Heart left ventricle (tissue), 16 donors: Measurements from ENCODE around the gene KLF7. TPM values are rescaled to one million over a fixed set of nuclear protein-coding genes. Genes with fewer than 3 reads are reported as not detected.

Experiments used
- ATAC-seq, 4 donors: fragments of 200-7000 bp; cut with Tn5 transposase; one replicate each; pipeline ENCODE4 v1.9.1; 2020 to 2022; ENCODE audit warnings: moderate library complexity in 4 of 4, mild to moderate bottlenecking in 3 of 4, moderate number of reproducible peaks in 1 of 4
- DNase-seq, 5 donors: peaks; one replicate each; pipeline ENCODE4 v3.0.0-alpha.2; 2020
- H3K27ac ChIP-seq, 12 donors: fragments of 200-600 bp; sonication (generic) in 4 of 12; one replicate each; pipeline versions ENCODE4 v1.5.0 to v1.8.0; 2016 to 2022; ENCODE audit warnings: mild to moderate bottlenecking in 2 of 12
- H3K27me3 ChIP-seq, 9 donors: fragments of 200-600 bp; sonication (generic) in 2 of 9; one replicate each; pipeline versions ENCODE4 v1.5.1 to v1.8.0; 2016 to 2022; ENCODE audit warnings: mild to moderate bottlenecking in 3 of 9
- H3K36me3 ChIP-seq, 9 donors: fragments of 200-600 bp; sonication (generic) in 2 of 9; one replicate each; pipeline versions ENCODE4 v1.5.0 to v1.8.0; 2018 to 2022; ENCODE audit warnings: mild to moderate bottlenecking in 2 of 9
- H3K4me1 ChIP-seq, 12 donors: fragments of 200-600 bp; sonication (generic) in 4 of 12; one replicate each; pipeline versions ENCODE4 v1.5.0 to v1.8.0; 2016 to 2022; ENCODE audit warnings: mild to moderate bottlenecking in 3 of 12
- H3K4me3 ChIP-seq, 12 donors: fragments of 200-600 bp; sonication (generic) in 4 of 12; one replicate each; pipeline versions ENCODE4 v1.5.0 to v1.8.0; 2017 to 2022; ENCODE audit warnings: mild to moderate bottlenecking in 9 of 12, moderate library complexity in 4 of 12
- H3K9me3 ChIP-seq, 12 donors: fragments of 200-600 bp; sonication (generic) in 4 of 12; one replicate each; pipeline versions ENCODE4 v1.5.0 to v1.8.0; 2016 to 2022; ENCODE audit warnings: mild to moderate bottlenecking in 1 of 12
- POLR2A ChIP-seq, 2 donors: fragments of 450-650 bp; IDR thresholded peaks; one replicate each; pipeline ENCODE4 v1.6.1; 2017; ENCODE audit warnings: antibody characterized with exemption in 2 of 2, mild to moderate bottlenecking in 2 of 2, moderate library complexity in 2 of 2
- WGBS, 4 donors: extraction: QIAGEN DNeasy Blood & Tissue Kit in 2 of 4; methylation state at CpG; one replicate each; pipeline versions ENCODE4 v1.1.5 to v1.1.7; 2013 to 2018; 5-methylcytosine and 5-hydroxymethylcytosine counted together
- intact Hi-C, 10 donors: fragments of 100-400 bp; cut with DNase I; formaldehyde crosslinking; loops; one replicate each; pipeline versions ENCODE4 v1.11.1 to v1.14.2; 2022
- polyA plus RNA-seq, 2 donors: library from polyadenylated mRNA; stranded (reverse); fragments of 200-250 nt; gene quantifications; one replicate each; pipeline ENCODE4 v1.2.3, GENCODE V29; 2013
- total RNA-seq, 9 donors: library from RNA; depleted of rRNA in 2 of 9; stranded (reverse); fragments of >200 nt in 2 of 9; fragmentation: NEBNext Ultra II Directional in 3 of 9; extraction: Animal tissue kit (Norgen Biotek cat#: 25700) in 3 of 9; gene quantifications; one replicate each; pipeline versions ENCODE4 v1.1.0 to v1.2.4, GENCODE V29; 2016 to 2023
- TF ChIP-seq, protein P1 (sequence below), 12 donors: fragments of 200-600 bp; sonication (generic) in 4 of 12; IDR thresholded peaks; one replicate each; pipeline versions ENCODE4 v1.5.0 to v1.8.0; 2018 to 2022; ENCODE audit warnings: antibody characterized with exemption in 12 of 12, mild to moderate bottlenecking in 5 of 12
- donor health status: ischemic (EF 13 %, LVEDD 7.1; RV severe dilation, severe dysfunction).
- donor health status: healthy with polysubstance abuse.
- donor health status: DM: no; HTN: yes; CAD: no.
- donor health status: DM: no; HTN: no; CAD: no.
- donor health status: ischemic (EF 25% LVEDD 6.9; RV normal size, moderate dysfunction).
- donor health status: ischemic (EF 25% LVEDD 5.7; RV mildly dilated, moderate dysfunction).
- donor health status: healthy.
- donor health status: DM: yes; HTN: yes; CAD: no.
- donor health status: ischemic (EF 35%, LVEDD 5.7; RV mildly dilated, moderate dysfunction).
- donor health status: nonischemic (EF 11% LVEDD 7.7; RV severe dilation, severe dysfunction).
- donor health status: DM: yes; HTN: yes; CAD: no.
- donor health status: PGD.
- donor health status: ischemic (EF 29% LVEDD 5.4; RV normal size, mild dysfunction).
- donor health status: nonischemic (EF 23%, LVEDD 6.1; RV moderate dilation, normal function).

The KLF7 gene
- total and polyA plus RNA-seq, 11 donors, result 5.0 to 49.8 (median 26.2) TPM

- peak; percentile 80 to 92 (median 83) for ATAC-seq
- DNase-seq, result peak; percentile 71 to 85 (median 78)
- peaks cover 33 to 100% (median 89%) of the 10 kb centered on the region in 12 donors for H3K4me1 ChIP-seq
- H3K36me3 ChIP-seq, result peaks cover 0 to 15% (median 0%) of the 10 kb centered on the region in 9 donors
- peak overlapping the region in 9 of 12 donors; percentile 10 to 41 (median 29) for H3K4me3 ChIP-seq
- H3K9me3 ChIP-seq, result no peaks in the 10 kb centered on the region
- WGBS, 4 donors, result 13 to 23% (median 17%) methylated on average over 13 of the region's 13 CpGs
- TF ChIP-seq POLR2A (IDR thresholded peaks at IDR 0.05), result no peak
- TF ChIP-seq, protein P1, sequence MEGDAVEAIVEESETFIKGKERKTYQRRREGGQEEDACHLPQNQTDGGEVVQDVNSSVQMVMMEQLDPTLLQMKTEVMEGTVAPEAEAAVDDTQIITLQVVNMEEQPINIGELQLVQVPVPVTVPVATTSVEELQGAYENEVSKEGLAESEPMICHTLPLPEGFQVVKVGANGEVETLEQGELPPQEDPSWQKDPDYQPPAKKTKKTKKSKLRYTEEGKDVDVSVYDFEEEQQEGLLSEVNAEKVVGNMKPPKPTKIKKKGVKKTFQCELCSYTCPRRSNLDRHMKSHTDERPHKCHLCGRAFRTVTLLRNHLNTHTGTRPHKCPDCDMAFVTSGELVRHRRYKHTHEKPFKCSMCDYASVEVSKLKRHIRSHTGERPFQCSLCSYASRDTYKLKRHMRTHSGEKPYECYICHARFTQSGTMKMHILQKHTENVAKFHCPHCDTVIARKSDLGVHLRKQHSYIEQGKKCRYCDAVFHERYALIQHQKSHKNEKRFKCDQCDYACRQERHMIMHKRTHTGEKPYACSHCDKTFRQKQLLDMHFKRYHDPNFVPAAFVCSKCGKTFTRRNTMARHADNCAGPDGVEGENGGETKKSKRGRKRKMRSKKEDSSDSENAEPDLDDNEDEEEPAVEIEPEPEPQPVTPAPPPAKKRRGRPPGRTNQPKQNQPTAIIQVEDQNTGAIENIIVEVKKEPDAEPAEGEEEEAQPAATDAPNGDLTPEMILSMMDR (IDR thresholded peaks at IDR 0.05), result no peak
- H3K27me3 ChIP-seq, result no peaks in the 10 kb centered on the region
- intact Hi-C loops, result loop anchor here in 5 of 10 donors (2.0 to 10.0 kb wide), 4 partner anchors 19 to 69 kb away; partner anchors contain the start of gene KLF7 (in 2 of the 5)
- peak overlapping the region; percentile 77 to 96 (median 87) for H3K27ac ChIP-seq
Observed at GRCh38 chr2:207143215-207144172, 22.3 kb downstream of the KLF7 start.

GRCh38 chr2:207142461-207142860, 23.3 kb downstream of the KLF7 start:
- peak; percentile 32 to 67 (median 61) for ATAC-seq
- H3K27ac ChIP-seq, result peak overlapping the region; percentile 77 to 96 (median 87)
- H3K4me3 ChIP-seq, result peak overlapping the region in 6 of 12 donors; percentile 9 to 41 (median 28)
- no peaks in the 10 kb centered on the region for H3K27me3 ChIP-seq
- no peak for DNase-seq
- H3K36me3 ChIP-seq, result peaks cover 0 to 13% (median 0%) of the 10 kb centered on the region in 9 donors
- 16 to 29% (median 27%) methylated on average over 3 of the region's 3 CpGs for WGBS, 4 donors
- H3K9me3 ChIP-seq, result no peaks in the 10 kb centered on the region
- H3K4me1 ChIP-seq, result peaks cover 28 to 100% (median 87%) of the 10 kb centered on the region in 12 donors
- intact Hi-C loops, result loop anchor here in 4 of 10 donors (1.0 to 10.0 kb wide), 4 partner anchors 8 to 68 kb away; partner anchors contain the start of gene KLF7 (in 2 of the 4)
- TF ChIP-seq, protein P1 (IDR thresholded peaks at IDR 0.05), result peak in 8 of 12 donors; percentile 15 to 47 (median 26)
- TF ChIP-seq POLR2A (IDR thresholded peaks at IDR 0.05), result no peak

GRCh38 chr2:207141386-207141785, 24.4 kb downstream of the KLF7 start:
- Histone ChIP-seq H3K36me3 (peaks cover 0 to 11% (median 0%) of the 10 kb centered on the region in 9 donors), H3K27me3 (no peaks in the 10 kb centered on the region), H3K27ac (peak overlapping the region; percentile 77 to 96 (median 87)), H3K4me1 (peaks cover 32 to 100% (median 90%) of the 10 kb centered on the region in 12 donors), H3K9me3 (no peaks in the 10 kb centered on the region), H3K4me3 (no peak overlapping the region)
- WGBS, 4 donors, result 40 to 68% (median 47%) methylated on average over 2 of the region's 2 CpGs
- intact Hi-C loops, result loop anchor here in 2 of 10 donors (5.0 to 10.0 kb wide), 2 partner anchors 54 to 67 kb away; no protein-coding TSS in a partner anchor
- TF ChIP-seq, protein P1 (IDR thresholded peaks at IDR 0.05), result no peak
- no peak for TF ChIP-seq POLR2A (IDR thresholded peaks at IDR 0.05)
- ATAC-seq, result no peak
- no peak for DNase-seq

DNA sequence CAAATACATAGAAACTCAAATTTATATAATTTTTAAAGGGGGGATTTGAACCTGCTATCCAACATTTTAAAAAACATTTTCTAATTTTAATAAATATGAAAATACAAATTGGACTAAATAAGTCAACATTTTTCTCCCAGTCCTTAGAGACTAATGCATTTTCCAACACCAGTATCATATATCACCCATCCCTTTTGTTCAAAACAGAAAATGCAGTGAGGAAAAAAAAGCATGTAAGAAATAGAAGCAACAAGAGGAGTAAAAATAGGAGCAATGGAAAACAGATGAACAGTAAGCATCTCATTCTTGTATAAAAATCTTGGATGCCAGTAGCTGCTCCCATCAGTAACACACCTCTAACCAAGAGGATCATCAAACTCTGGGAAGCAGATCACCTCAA, 25.5 kb downstream of the KLF7 start:
- Histone ChIP-seq H3K9me3 (no peaks in the 10 kb centered on the region), H3K27ac (peak overlapping the region in 9 of 12 donors; percentile 77 to 96 (median 86)), H3K4me1 (peaks cover 35 to 100% (median 91%) of the 10 kb centered on the region in 12 donors), H3K27me3 (no peaks in the 10 kb centered on the region), H3K4me3 (no peak overlapping the region), H3K36me3 (peaks cover 0 to under 1% (median 0%) of the 10 kb centered on the region in 9 donors)
- DNase-seq (no peak), ATAC-seq (no peak)
- intact Hi-C loops, result loop anchor here in 2 of 10 donors (5.0 to 10.0 kb wide), 2 partner anchors 53 to 65 kb away; no protein-coding TSS in a partner anchor
- TF ChIP-seq POLR2A (IDR thresholded peaks at IDR 0.05), result no peak
- TF ChIP-seq, protein P1 (IDR thresholded peaks at IDR 0.05), result no peak
